ENCODE measurements around the gene UGT2B15.
"Not testable (repeated sequence)": the region's sequence is repeated elsewhere in the genome, so short reads cannot be mapped to it uniquely, and the experiment has no call there.

The UGT2B15 gene

GRCh38 chr4:68670479-68670939 lies at the start of gene UGT2B15:
TSS of gene UGT2B15 (minus strand) at chr4:68670652. CDS start at chr4:68670618, 34 bp downstream.
- DNase-seq (ENCODE audit: low spot score), result not testable (repeated sequence)

DNA sequence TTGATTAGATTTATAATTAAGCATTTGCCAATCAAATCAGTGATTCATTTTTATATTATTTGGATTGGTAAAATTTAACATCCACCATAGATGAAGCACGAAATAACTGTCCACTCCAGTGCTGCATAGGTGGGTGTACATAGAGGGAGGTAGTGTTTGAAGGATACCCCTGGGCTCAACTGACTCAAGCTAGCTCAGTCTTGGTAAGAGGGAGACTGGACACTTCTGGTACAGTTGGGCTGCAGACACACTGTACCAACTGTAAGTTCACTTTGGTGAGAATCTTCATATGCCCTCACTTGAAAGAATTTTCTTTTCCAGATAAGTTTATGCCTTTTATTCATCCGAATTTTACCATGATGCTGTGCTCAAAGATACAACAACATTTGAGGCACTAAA lies 48.6 kb upstream of the UGT2B15 start:
- no peak for DNase-seq (ENCODE audit: low spot score)

- no peak for DNase-seq (ENCODE audit: low spot score)
Observed at GRCh38 chr4:68718447-68719074, 48.1 kb upstream of the UGT2B15 start.

DNA sequence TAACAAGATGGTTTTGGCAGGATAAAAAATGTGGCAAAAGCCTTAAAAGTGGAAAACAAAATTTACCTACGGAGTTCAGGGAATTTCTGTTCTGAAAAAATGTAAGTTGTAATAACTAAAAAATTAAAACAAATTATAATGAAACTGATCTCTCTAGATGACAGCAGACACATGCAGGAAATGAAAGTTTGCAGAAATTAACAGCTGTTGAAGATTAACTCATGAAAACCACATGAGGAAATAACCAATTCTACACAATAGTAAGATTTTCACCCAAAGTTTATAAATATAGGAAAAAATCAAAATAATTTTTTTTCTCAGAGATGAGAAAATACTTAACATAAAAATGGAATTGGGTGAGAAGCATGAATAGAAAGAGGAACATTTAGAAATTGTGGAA lies 47.5 kb upstream of the UGT2B15 start:
- DNase-seq (ENCODE audit: low spot score), result no peak

DNA sequence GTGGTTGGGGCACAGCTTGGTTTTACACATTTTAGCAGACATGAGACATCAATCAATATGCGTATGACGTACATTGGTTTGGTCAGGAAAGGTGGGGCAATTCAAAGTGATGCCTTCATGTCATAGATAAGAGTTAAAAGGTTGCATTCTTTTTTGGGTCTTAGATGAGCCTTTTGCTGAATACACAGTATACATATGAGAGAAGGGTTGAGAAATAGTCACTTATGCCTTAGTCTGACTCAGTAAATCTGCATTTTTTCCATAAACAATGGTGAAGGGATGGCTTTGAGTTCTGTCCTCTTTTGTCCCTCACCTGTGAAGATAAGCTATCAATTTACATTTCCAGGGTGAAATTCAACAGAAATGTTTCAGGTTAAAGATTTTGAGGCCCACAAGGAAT lies 43.9 kb upstream of the UGT2B15 start:
- no peak for DNase-seq (ENCODE audit: low spot score)

- no peak for DNase-seq (ENCODE audit: low spot score)
Observed at GRCh38 chr4:68712207-68712606, 41.8 kb upstream of the UGT2B15 start.

DNA sequence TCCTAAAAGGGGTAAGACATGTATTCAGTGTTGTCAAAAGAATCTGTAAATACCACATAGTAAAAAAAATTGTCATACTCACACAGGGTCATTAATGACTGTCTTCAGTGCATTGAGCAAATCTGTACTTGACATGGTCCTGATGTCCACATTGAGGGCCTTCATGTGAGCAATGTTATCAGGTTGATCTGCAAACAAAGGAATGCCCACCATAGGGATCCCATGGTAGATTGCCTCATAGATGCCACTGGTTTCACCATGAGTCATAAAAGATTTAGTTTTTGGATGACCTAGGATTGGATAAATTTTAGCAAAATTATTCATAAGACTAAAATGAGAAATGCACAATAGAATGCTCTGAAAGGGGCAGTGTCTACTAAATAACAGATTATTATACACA lies 38.1 kb upstream of the UGT2B15 start:
- no peak for DNase-seq (ENCODE audit: low spot score)

GRCh38 chr4:68703168-68703567 lies 32.7 kb upstream of the UGT2B15 start:
- DNase-seq (ENCODE audit: low spot score), result not testable (repeated sequence)

GRCh38 chr4:68700152-68700551 lies 29.7 kb upstream of the UGT2B15 start:
- no peak for DNase-seq (ENCODE audit: low spot score)

GRCh38 chr4:68693325-68694075 lies 23.0 kb upstream of the UGT2B15 start:
- no peak for DNase-seq (ENCODE audit: low spot score)

GRCh38 chr4:68691186-68691585 lies 20.7 kb upstream of the UGT2B15 start:
- DNase-seq (ENCODE audit: low spot score), result no peak

DNA sequence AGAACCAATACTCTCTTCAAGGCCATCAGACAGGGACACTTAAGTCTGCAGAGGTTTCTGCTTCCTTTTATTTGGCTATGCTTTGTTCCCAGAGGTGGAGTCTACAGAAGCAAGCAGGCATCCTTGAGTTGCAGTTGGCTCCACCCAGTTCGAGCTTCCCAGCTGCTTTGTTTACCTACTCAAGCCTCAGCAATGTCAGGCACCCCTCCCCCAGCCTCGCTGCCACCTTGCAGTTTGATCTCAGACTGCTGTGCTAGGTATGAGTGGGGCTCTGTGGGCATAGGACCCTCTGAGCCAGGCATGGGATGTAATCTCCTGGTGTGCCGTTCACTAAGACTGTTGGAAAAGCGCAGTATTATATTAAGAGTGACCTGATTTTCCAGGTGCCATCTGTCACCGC lies 12.6 kb upstream of the UGT2B15 start:
- no peak for DNase-seq (ENCODE audit: low spot score)

- DNase-seq (ENCODE audit: low spot score), result not testable (repeated sequence)
Observed at GRCh38 chr4:68681298-68681697, 10.8 kb upstream of the UGT2B15 start.

GRCh38 chr4:68673143-68673542 lies 2.7 kb upstream of the UGT2B15 start:
- DNase-seq (ENCODE audit: low spot score), result no peak

GRCh38 chr4:68671217-68671616 lies 765 bp upstream of the UGT2B15 start:
- DNase-seq (ENCODE audit: low spot score), result not testable (repeated sequence)

GRCh38 chr4:68668537-68669163 lies 1.8 kb downstream of the UGT2B15 start:
- DNase-seq (ENCODE audit: low spot score), result not testable (repeated sequence)

DNA sequence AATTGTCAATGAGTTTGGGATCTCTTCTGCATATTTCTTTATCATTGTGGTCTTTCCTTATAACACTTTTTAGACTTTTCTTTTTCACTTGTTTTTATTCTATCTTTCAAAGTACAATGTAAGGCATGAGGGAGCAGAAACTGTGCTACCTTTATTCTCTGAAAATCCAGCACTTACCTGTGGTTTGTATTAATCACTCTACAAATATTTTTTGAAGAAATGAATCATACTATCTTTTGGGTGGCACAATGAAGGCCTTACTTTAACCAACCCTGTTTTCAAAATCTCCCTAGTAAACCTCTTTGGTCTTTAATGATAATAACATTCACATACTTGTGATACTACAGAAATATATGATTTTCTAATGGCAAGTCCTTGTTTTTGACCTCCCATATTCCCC lies 2.9 kb downstream of the UGT2B15 start:
- DNase-seq (ENCODE audit: low spot score), result not testable (repeated sequence)

- DNase-seq (ENCODE audit: low spot score), result not testable (repeated sequence)
Observed at GRCh38 chr4:68664721-68665120, 5.7 kb downstream of the UGT2B15 start.

GRCh38 chr4:68662836-68663574 lies 7.4 kb downstream of the UGT2B15 start:
- DNase-seq (ENCODE audit: low spot score), result not testable (repeated sequence)

DNA sequence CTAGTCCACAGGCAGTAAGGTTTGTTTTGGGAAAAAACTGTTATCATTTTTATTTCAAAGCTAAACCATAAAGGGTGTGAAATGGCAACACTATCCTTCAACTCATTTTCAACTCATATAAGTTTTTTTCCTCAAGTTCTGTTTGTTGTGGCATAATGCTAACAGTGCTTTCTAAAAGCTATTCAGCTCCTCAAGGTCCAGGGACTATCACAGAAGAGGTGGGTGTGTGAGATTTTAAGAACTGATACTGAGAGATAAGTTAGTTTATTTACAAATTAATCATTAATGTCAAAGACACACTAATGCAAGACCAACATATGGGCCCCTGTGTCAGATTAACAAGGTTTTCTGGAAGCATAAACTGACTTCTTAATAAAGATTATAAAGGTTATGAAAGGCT lies 11.8 kb downstream of the UGT2B15 start:
- no peak for DNase-seq (ENCODE audit: low spot score)

- not testable (repeated sequence) for DNase-seq (ENCODE audit: low spot score)
Observed at GRCh38 chr4:68657022-68657594, 13.3 kb downstream of the UGT2B15 start.

DNA sequence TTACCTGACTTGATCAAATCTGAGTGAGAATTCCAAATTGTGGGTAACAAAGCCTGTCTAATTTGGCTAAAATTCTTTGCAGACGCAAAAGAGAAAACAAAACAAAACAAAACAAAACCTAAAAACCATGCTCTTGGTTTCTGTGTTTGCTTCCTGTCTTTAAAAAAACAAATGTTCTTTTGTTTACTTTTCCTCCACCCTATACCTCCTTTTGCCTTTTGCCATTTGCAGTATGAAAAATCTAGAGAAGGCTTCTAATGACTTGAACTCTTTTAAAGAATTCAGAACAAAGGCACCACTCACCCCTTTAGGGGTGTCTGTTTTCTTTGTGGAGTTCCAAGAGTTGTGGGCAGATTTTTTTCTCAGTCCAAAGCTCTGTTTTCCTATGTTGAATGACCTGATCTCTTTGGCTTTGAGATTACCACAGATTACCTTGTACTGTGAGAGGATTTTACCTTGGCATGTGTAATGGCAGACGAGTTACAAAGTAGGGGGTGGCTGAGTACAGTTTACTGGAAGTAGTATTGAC lies 13.9 kb downstream of the UGT2B15 start:
- not testable (repeated sequence) for DNase-seq (ENCODE audit: low spot score)
